H1 (cell line): ENCODE results near the gene MTR. TPM values are rescaled to one million over a fixed set of nuclear protein-coding genes. Genes with fewer than 3 reads are reported as not detected.

Source experiments
- CTCF ChIA-PET: fragments of 300-600 bp; sonication (Branson Sonifier 250); formaldehyde crosslinking; loops from one replicate; lab custom pipeline; 2021; ENCODE audit not compliant: partially characterized antibody; lab: Charles Lee
- POLR2A ChIA-PET: fragments of 300-600 bp; sonication (Branson Sonifier 250); formaldehyde crosslinking; loops from one replicate; lab custom pipeline; 2021; ENCODE audit warnings: inconsistent platforms; ENCODE audit not compliant: partially characterized antibody; lab: Charles Lee
- DNase-seq, 2 experiments: peaks; one replicate each; pipeline versions ENCODE4 v3.0.0 to v3.0.0-alpha.2; 2010 to 2022; ENCODE audit warnings: low spot score in 2 of 2, low read depth in 1 of 2, mixed read lengths in 1 of 2
- FAIRE-seq: peaks from 2 replicates; lab custom pipeline; 2011; peaks lifted over from hg19 to GRCh38; lab: Jason Lieb, UNC
- H2AFZ ChIP-seq: 2 replicates; pipeline ENCODE4 v1.8.1; 2012; ENCODE audit warnings: low read length, inconsistent platforms
- H2AK5ac ChIP-seq: 2 replicates; pipeline ENCODE4 v1.6.1; 2013; ENCODE audit warnings: low read depth, low read length
- H2BK120ac ChIP-seq: replicated peaks from 2 replicates; pipeline ENCODE3; 2013; ENCODE audit warnings: low read depth, low read length, inconsistent platforms
- H2BK12ac ChIP-seq: 2 replicates; pipeline ENCODE4 v1.6.1; 2013; ENCODE audit warnings: low read depth, low read length
- H2BK15ac ChIP-seq: 2 replicates; pipeline ENCODE4 v1.6.1; 2013; ENCODE audit warnings: low read length
- H2BK20ac ChIP-seq: 2 replicates; pipeline ENCODE4 v1.6.1; 2013; ENCODE audit warnings: low read length
- H2BK5ac ChIP-seq: 2 replicates; pipeline ENCODE4 v1.6.1; 2013; ENCODE audit warnings: low read depth, low read length
- H3K14ac ChIP-seq: 2 replicates; pipeline ENCODE4 v1.6.1; 2013; ENCODE audit warnings: inconsistent platforms; ENCODE audit not compliant: insufficient read length
- H3K18ac ChIP-seq: 2 replicates; pipeline ENCODE4 v1.6.1; 2013; ENCODE audit warnings: low read length; ENCODE audit errors: extremely low read depth
- H3K23ac ChIP-seq: 2 replicates; pipeline ENCODE4 v1.6.1; 2013; ENCODE audit warnings: inconsistent platforms; ENCODE audit not compliant: insufficient read length
- H3K23me2 ChIP-seq: 2 replicates; pipeline ENCODE4 v1.6.1; 2013; ENCODE audit warnings: low read depth, low read length
- H3K27ac ChIP-seq: 2 replicates; pipeline ENCODE4 v1.6.1; 2011; ENCODE audit warnings: low read depth, low read length, inconsistent platforms
- H3K27me3 ChIP-seq, 4 experiments: replicated peaks in 1 of 4; 1 replicate in 1 of 4; 2 replicates in 3 of 4; pipeline versions ENCODE4 v1.6.1 to v1.8.1; 2011 to 2013; ENCODE audit warnings: low read length in 3 of 4, mild to moderate bottlenecking in 3 of 4, inconsistent platforms in 2 of 4, mixed read lengths in 2 of 4, moderate library complexity in 1 of 4; ENCODE audit not compliant: control insufficient read depth in 3 of 4, insufficient read depth in 3 of 4; ENCODE audit errors: extremely low read depth in 1 of 4
- H3K36me3 ChIP-seq, 4 experiments: 2 replicates each; pipeline versions ENCODE4 v1.6.1 to v1.8.1; 2011 to 2013; ENCODE audit warnings: mild to moderate bottlenecking in 4 of 4, low read length in 3 of 4, moderate library complexity in 2 of 4, control low read depth in 1 of 4, inconsistent platforms in 1 of 4; ENCODE audit not compliant: insufficient read depth in 4 of 4, control insufficient read depth in 2 of 4
- H3K4ac ChIP-seq: replicated peaks from 2 replicates; pipeline ENCODE3; 2013; ENCODE audit warnings: low read length, low read depth, mixed read lengths, inconsistent platforms; ENCODE audit not compliant: insufficient read length
- H3K4me1 ChIP-seq, 4 experiments: replicated peaks in 1 of 4; 1 replicate in 1 of 4; 2 replicates in 3 of 4; pipeline versions ENCODE4 v1.6.1 to v1.8.1; 2011 to 2013; ENCODE audit warnings: low read length in 3 of 4, inconsistent platforms in 2 of 4, mixed read lengths in 1 of 4; ENCODE audit not compliant: insufficient read depth in 4 of 4, control insufficient read depth in 3 of 4
- H3K4me2 ChIP-seq, 2 experiments: 2 replicates each; pipeline versions ENCODE4 v1.6.1 to v1.8.1; 2011 to 2013; ENCODE audit warnings: low read depth in 2 of 2, low read length in 2 of 2, control low read depth in 1 of 2, inconsistent platforms in 1 of 2, mild to moderate bottlenecking in 1 of 2; ENCODE audit not compliant: insufficient read depth in 1 of 2
- H3K4me3 ChIP-seq, 4 experiments: fragments of 200-600, 300-600 bp in 1 of 4; sonication (generic), shearing (Covaris generic), sonication (Bioruptor Twin) in 1 of 4; 2 replicates each; pipeline versions ENCODE4 v1.5.1 to v1.8.1; 2011 to 2016; ENCODE audit warnings: low read length in 4 of 4, low read depth in 3 of 4, control low read depth in 2 of 4, inconsistent platforms in 2 of 4, mild to moderate bottlenecking in 2 of 4, mixed read lengths in 1 of 4, moderate library complexity in 1 of 4; ENCODE audit not compliant: insufficient read depth in 2 of 4; ENCODE audit errors: extremely low read depth in 1 of 4
- H3K56ac ChIP-seq: replicated peaks from 2 replicates; pipeline ENCODE3; 2013; ENCODE audit warnings: low read depth, mild to moderate bottlenecking, mixed read lengths, low read length, inconsistent platforms; ENCODE audit not compliant: insufficient read length
- H3K79me1 ChIP-seq: 2 replicates; pipeline ENCODE4 v1.6.1; 2013; ENCODE audit warnings: low read depth, low read length, control low read depth
- H3K79me2 ChIP-seq, 2 experiments: 2 replicates each; pipeline versions ENCODE4 v1.6.1 to v1.8.1; 2012 to 2013; ENCODE audit warnings: low read length in 2 of 2, mild to moderate bottlenecking in 2 of 2, inconsistent platforms in 1 of 2; ENCODE audit not compliant: insufficient read depth in 2 of 2, control insufficient read depth in 1 of 2
- H3K9ac ChIP-seq, 4 experiments: replicated peaks in 1 of 4; 1 replicate in 1 of 4; 2 replicates in 3 of 4; pipeline versions ENCODE4 v1.6.1 to v1.8.1; 2011 to 2013; ENCODE audit warnings: low read depth in 3 of 4, low read length in 3 of 4, control low read depth in 2 of 4, mild to moderate bottlenecking in 2 of 4, moderate library complexity in 2 of 4, inconsistent platforms in 1 of 4; ENCODE audit errors: extremely low read depth in 1 of 4
- H3K9me3 ChIP-seq, 2 experiments: 2 replicates each; pipeline versions ENCODE4 v1.6.1 to v1.8.1; 2012 to 2013; ENCODE audit warnings: mild to moderate bottlenecking in 2 of 2, moderate library complexity in 2 of 2, control low read depth in 1 of 2, inconsistent platforms in 1 of 2, low read depth in 1 of 2, low read length in 1 of 2, mixed read lengths in 1 of 2; ENCODE audit not compliant: insufficient read depth in 2 of 2
- H4K20me1 ChIP-seq, 2 experiments: replicated peaks in 1 of 2; 2 replicates each; pipeline versions ENCODE3 to v1.8.1; 2011 to 2013; ENCODE audit warnings: inconsistent platforms in 2 of 2, low read length in 2 of 2, mild to moderate bottlenecking in 1 of 2; ENCODE audit not compliant: insufficient read depth in 2 of 2, control insufficient read depth in 1 of 2
- H4K5ac ChIP-seq: 2 replicates; pipeline ENCODE4 v1.6.1; 2013; ENCODE audit warnings: low read length, low read depth, mixed read lengths, inconsistent platforms; ENCODE audit not compliant: insufficient read length
- H4K8ac ChIP-seq: 2 replicates; pipeline ENCODE4 v1.8.0; 2013; ENCODE audit warnings: mild to moderate bottlenecking, moderate library complexity, low read length, inconsistent platforms; ENCODE audit not compliant: insufficient read depth; ENCODE audit errors: extremely low read depth
- H4K91ac ChIP-seq: replicated peaks from 2 replicates; pipeline ENCODE3; 2013; ENCODE audit warnings: low read length, mixed read lengths, inconsistent platforms; ENCODE audit not compliant: insufficient read length
- CTCF ChIP-seq, 3 experiments: IDR thresholded peaks; 1 replicate in 2 of 3; 2 replicates in 1 of 3; pipeline versions ENCODE4 v1.5.1 to v1.6.1; 2011; ENCODE audit warnings: low read length in 3 of 3, mild to moderate bottlenecking in 3 of 3, inconsistent platforms in 2 of 3, low read depth in 1 of 3, moderate library complexity in 1 of 3; ENCODE audit not compliant: insufficient read depth in 1 of 3; ENCODE audit errors: control extremely low read depth in 1 of 3
- RAD21 ChIP-seq, 2 experiments: IDR thresholded peaks in 1 of 2; conservative IDR thresholded peaks in 1 of 2; 2 replicates each; pipeline ENCODE4 v1.6.1; 2011; ENCODE audit warnings: low read depth in 2 of 2, low read length in 2 of 2, improper control_type of control experiment in 1 of 2, inconsistent platforms in 1 of 2, mild to moderate bottlenecking in 1 of 2, moderate library complexity in 1 of 2
- USF2 ChIP-seq: IDR thresholded peaks from 2 replicates; pipeline ENCODE4 v1.6.1; 2011; ENCODE audit warnings: low read length, improper control_type of control experiment
- whole genome bisulfite sequencing, 2 experiments: shearing (Covaris generic) in 1 of 2; methylation state at CpG; one replicate each; pipeline versions ENCODE4 v1.1.6 to v1.1.7; 2013 to 2015; ENCODE audit warnings: low lambda C conversion rate in 2 of 2, mixed read lengths in 2 of 2, inconsistent platforms in 1 of 2, low coverage in 1 of 2, missing lambda C conversion rate in 1 of 2; ENCODE audit not compliant: insufficient replicate concordance in 2 of 2, insufficient coverage in 1 of 2, insufficient read length in 1 of 2; ENCODE audit errors: extremely low coverage in 1 of 2, missing lambda C conversion rate in 1 of 2; 5-methylcytosine and 5-hydroxymethylcytosine counted together
- polyA plus RNA-seq, 7 experiments: library from polyadenylated mRNA; depleted of rRNA in 3 of 7; stranded (reverse) in 5 of 7; unstranded in 2 of 7; fragments of >200 nt in 5 of 7; fragments of 200-250 nt in 2 of 7; gene quantifications; 1 replicate in 5 of 7; 2 replicates in 1 of 7; 4 replicates in 1 of 7; pipeline versions ENCODE4 v1.2.1 to v1.2.3, GENCODE V29; 2011 to 2013; ENCODE audit warnings: missing spikeins in 2 of 7, mixed read lengths in 2 of 7
- total RNA-seq: library from RNA; stranded (reverse); fragmentation: NEBNext Ultra II Directional; extraction: Animal tissue kit (Norgen Biotek cat#: 25700); gene quantifications from 2 replicates; pipeline ENCODE4 v1.2.1, GENCODE V29; 2021
- TF ChIP-seq, protein P1 (sequence below): IDR thresholded peaks from 2 replicates; pipeline ENCODE4 v1.6.1; 2011; ENCODE audit warnings: low read depth, mild to moderate bottlenecking, low read length; ENCODE audit not compliant: insufficient read depth

Gene MTR
- total and polyA plus RNA-seq, 2 of the 8 experiments (the other 6 are each of a cell fraction or from before 2014, with no cell fraction given) = 4.8 to 27.4 TPM

- 89% methylated on average over 4 of the region's 4 CpGs; no CpG with 5 or more reads in 1 of the 2 experiments for WGBS, 2 experiments
Observed at GRCh38 chr1:236888126-236888525, 93.0 kb downstream of the MTR start.

More at GRCh38 chr1:236888126-236888525, 93.0 kb downstream of the MTR start:
- ChIA-PET CTCF (interaction anchor here (1.9 kb wide), 1 partner anchor 674 kb away, joined by 5 read pairs; no protein-coding TSS in a partner anchor), POLR2A (no interaction called here)
- H2BK15ac ChIP-seq = no peak overlapping the region
- H3K4ac ChIP-seq = no peak overlapping the region
- no peak overlapping the region for H4K5ac ChIP-seq
- H4K91ac ChIP-seq = no peak overlapping the region
- H3K27ac ChIP-seq = no peak overlapping the region
- no peaks in the 10 kb centered on the region for H3K4me1 ChIP-seq
- H3K4me2 ChIP-seq = no peak overlapping the region
- no peaks in the 10 kb centered on the region for H3K23me2 ChIP-seq
- DNase-seq (no peak), FAIRE-seq (no peak)
- no peak overlapping the region for H3K4me3 ChIP-seq
- H4K8ac ChIP-seq = no peak overlapping the region
- H3K56ac ChIP-seq = no peak overlapping the region
- no peak overlapping the region for H2BK12ac ChIP-seq
- no peaks in the 10 kb centered on the region for H3K79me1 ChIP-seq
- no peak overlapping the region for H3K23ac ChIP-seq
- peaks cover 0 to 2% of the 10 kb centered on the region in 2 experiments for H4K20me1 ChIP-seq
- H2BK20ac ChIP-seq = no peak overlapping the region
- H3K14ac ChIP-seq = no peak overlapping the region
- no peak overlapping the region for H2BK120ac ChIP-seq
- no peaks in the 10 kb centered on the region for H3K79me2 ChIP-seq
- TF ChIP-seq RAD21 (IDR thresholded peaks at IDR 0.05 in 1 of 2, conservative IDR thresholded peaks at IDR 0.05 in 1 of 2; ENCODE audit: low read depth in 2 of 2, low read length in 2 of 2) (peak; percentile 25 to 53; a peak in 3 of 4 replicates), USF2 (no peak), CTCF (IDR thresholded peaks at IDR 0.05; ENCODE audit: control extremely low read depth in 1 of 3, insufficient read depth in 1 of 3, low read depth in 1 of 3, low read length in 3 of 3) (peak; percentile 10 to 17 (median 11); a peak in 2 of 4 replicates)
- TF ChIP-seq, protein P1, sequence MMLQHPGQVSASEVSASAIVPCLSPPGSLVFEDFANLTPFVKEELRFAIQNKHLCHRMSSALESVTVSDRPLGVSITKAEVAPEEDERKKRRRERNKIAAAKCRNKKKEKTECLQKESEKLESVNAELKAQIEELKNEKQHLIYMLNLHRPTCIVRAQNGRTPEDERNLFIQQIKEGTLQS = no peak
- H2BK5ac ChIP-seq = no peak overlapping the region
- H2AFZ ChIP-seq = no peak overlapping the region
- no peaks in the 10 kb centered on the region for H3K9me3 ChIP-seq
- peaks cover 5 to 19% (median 15%) of the 10 kb centered on the region in 4 experiments; a peak in 6 of 8 replicates for H3K36me3 ChIP-seq
- no peaks in the 10 kb centered on the region for H3K27me3 ChIP-seq
- H3K18ac ChIP-seq = no peak overlapping the region
- no peak overlapping the region for H2AK5ac ChIP-seq
- no peak overlapping the region for H3K9ac ChIP-seq
